Measurements from ENCODE around the gene ARHGAP30.
"Not testable (repeated sequence)": the region's sequence is repeated elsewhere in the genome, so short reads cannot be mapped to it uniquely, and the experiment has no call there.

The ARHGAP30 gene

DNA sequence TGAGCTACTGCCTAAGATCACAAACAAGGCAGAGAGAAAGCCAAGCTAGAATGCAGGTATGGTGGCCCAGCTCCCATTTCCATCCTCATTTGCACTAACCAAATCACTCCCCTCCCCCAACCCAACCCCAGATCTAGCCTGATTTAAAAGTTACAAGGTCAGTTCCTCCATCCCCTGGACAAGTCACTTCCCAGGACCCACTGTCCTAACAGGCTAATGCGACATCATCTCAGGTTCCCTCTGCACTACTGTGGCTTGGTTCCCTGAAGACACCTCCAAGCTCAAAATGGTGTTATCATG, 51.1 kb downstream of the ARHGAP30 start:
- no peak for FAIRE-seq
- no peak for DNase-seq (ENCODE audit: insufficient read length, low spot score)
- TF ChIP-seq SPI1 (IDR thresholded peaks at IDR 0.05; ENCODE audit: low read depth, low read length) (no peak), POU2F2 (IDR thresholded peaks at IDR 0.05; ENCODE audit: low read depth, low read length) (no peak)

DNA sequence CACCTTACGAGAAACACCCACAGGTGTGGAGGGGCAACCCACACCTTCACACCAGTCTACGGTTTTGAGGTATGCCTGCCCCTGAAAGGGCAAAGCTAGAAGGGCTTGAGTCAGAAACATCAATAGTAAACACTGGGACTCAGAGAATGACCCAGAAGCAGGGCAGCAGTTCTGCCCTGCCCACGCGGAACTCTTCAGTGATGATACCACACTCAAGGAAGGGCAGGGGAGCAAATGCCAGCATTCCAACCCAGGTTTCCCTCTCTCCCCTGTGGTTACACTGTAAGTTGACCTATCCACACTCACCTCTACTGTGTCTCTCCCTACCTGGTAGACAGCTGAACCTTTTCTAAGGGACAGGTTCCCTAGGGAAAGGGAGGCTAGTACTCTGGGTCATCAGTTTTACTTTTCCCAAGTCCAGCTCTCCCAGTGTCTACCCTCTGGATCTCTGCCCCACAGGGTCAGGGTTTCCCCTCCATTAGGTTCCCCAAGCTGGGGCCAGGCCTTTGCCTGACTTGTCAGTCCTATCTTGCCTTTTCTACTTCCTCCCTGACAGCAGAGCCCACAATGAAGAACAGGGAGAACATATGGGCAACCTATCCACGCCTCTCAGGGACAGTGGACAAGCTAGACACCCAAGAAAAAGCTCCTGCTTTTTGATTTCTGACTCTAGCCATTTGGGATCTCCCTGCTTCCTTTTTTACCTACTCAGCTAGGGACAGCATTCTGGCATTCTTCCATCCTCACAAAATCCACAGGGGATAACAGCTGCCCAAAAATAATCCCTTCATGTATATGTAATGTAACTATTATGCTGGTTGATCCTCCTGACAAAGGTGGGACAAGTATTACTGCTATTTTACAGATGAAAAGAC, 51.7 kb downstream of the ARHGAP30 start:
- DNase-seq (ENCODE audit: insufficient read length, low spot score), result no peak
- no peak for FAIRE-seq
- no peak for TF ChIP-seq POLR2A (IDR thresholded peaks at IDR 0.05; ENCODE audit: low read depth, low read length)
- no peak for TF ChIP-seq TAF1 (IDR thresholded peaks at IDR 0.05; ENCODE audit: low read depth, low read length)
- peak; percentile 12; the same call in 1 of the 2 replicates for TF ChIP-seq SPI1 (IDR thresholded peaks at IDR 0.05; ENCODE audit: low read depth, low read length)

DNA sequence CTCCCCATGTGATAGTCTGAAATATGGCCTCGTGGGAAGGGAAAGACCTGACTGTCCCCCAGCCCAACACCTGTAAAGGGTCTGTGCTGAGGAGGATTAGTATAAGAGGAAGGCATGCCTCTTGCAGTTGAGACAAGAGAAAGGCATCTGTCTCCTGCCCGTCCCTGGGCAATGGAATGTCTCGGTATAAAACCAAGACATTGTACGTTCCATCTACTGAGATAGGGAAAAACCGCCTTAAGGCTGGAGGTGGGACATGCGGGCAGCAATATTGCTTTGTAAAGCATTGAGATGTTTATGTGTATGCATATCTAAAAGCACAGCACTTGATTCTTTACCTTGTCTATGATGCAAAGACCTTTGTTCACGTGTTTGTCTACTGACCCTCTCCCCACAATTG, 52.5 kb downstream of the ARHGAP30 start:
- not testable (repeated sequence) for FAIRE-seq; DNase-seq (ENCODE audit: insufficient read length, low spot score)

DNA sequence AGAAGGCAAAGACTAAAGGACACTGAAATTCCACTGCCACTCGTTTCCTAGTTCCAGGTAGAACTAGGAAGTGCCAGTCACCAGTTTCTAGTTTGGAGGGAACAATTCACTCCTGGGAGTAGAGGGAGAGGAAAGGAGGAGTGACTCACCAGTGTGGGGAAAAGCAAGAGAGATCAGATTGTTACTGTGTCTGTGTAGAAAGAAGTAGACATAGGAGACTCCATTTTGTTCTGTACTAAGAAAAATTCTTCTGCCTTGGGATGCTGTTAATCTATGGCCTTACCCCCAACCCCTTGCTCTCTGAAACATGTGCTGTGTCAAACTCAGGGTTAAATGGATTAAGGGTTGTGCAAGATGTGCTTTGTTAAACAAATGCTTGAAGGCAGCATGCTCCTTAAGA, 53.0 kb downstream of the ARHGAP30 start:
- not testable (repeated sequence) for DNase-seq (ENCODE audit: insufficient read length, low spot score); FAIRE-seq

GRCh38 chr1:161013488-161014230, 56.0 kb downstream of the ARHGAP30 start:
- DNase-seq (ENCODE audit: insufficient read length, low spot score) (peak; percentile 66), FAIRE-seq (peak; percentile 86)
- TF ChIP-seq POU2F2 (IDR thresholded peaks at IDR 0.05; ENCODE audit: low read depth, low read length) (peak; percentile 79), POLR2A (IDR thresholded peaks at IDR 0.05; ENCODE audit: low read depth, low read length) (peak; percentile 73), TAF1 (IDR thresholded peaks at IDR 0.05; ENCODE audit: low read depth, low read length) (0 out of 2 replicates have a peak, but pooled peaks have one; percentile 16), PAX5 (IDR thresholded peaks at IDR 0.05; ENCODE audit: insufficient read depth, low read length, severe bottlenecking) (no peak), POLR2AphosphoS5 (IDR thresholded peaks at IDR 0.05; ENCODE audit: low read depth, low read length) (peak; percentile 78), SPI1 (IDR thresholded peaks at IDR 0.05; ENCODE audit: low read depth, low read length) (peak; percentile 72)

GRCh38 chr1:161013131-161013487, 56.6 kb downstream of the ARHGAP30 start:
- no peak for FAIRE-seq
- DNase-seq (ENCODE audit: insufficient read length, low spot score), result no peak

DNA sequence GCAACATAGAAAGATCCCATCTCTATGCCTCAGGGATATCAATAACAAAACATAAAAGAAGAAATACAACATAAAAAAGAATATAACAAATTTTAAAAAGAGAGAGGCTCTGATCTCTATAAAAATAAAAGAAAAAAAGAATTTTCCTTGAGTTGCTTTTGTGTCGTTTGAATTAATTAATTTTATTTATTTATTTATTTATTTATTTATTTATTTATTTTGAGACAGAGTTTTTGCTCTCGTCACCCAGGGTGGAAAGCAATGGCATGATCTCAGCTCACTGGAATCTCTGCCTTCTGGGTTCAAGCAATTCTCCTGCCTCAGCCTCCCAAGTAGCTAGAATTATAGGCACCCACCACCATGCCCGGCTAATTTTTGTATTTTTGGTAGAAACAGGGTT, 57.3 kb downstream of the ARHGAP30 start:
- DNase-seq (ENCODE audit: insufficient read length, low spot score) (no peak), FAIRE-seq (no peak)
- TF ChIP-seq POLR2AphosphoS5 (IDR thresholded peaks at IDR 0.05; ENCODE audit: low read depth, low read length), result no peak

More at GRCh38 chr1:161013131-161013487, 56.6 kb downstream of the ARHGAP30 start:
- no peak for TF ChIP-seq POLR2A (IDR thresholded peaks at IDR 0.05; ENCODE audit: low read depth, low read length)
- TF ChIP-seq POLR2AphosphoS5 (IDR thresholded peaks at IDR 0.05; ENCODE audit: low read depth, low read length), result no peak
- TF ChIP-seq PAX5 (IDR thresholded peaks at IDR 0.05; ENCODE audit: insufficient read depth, low read length, severe bottlenecking), result no peak

DNA sequence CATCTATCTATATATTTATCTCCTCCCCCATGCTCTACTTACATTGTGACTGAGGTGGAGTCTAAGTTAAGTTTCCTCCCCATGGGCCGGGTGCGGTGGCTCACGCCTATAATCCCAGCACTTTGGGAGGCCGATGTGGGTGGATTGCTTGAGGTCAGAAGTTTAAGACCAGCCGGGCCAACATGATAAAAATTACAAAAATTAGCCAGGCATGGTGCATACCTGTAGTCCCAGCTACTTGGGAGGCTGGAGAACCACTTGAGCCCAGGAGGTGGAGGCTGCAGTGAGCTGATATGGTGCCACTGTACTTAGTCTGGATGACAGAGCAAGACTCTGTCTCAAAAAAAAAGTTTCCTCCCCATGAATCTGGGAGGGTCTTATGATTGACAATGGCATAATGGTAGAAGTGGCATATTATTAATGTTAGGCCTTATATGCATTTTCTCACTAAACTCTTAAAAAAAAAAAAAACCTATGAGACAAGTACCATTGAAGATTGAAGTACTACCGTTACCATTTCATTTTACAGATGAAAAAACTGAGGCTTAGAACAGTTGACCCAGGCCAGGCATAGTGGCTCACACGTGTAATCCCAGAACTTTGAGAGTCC, 60.0 kb downstream of the ARHGAP30 start:
- TF ChIP-seq POU2F2 (IDR thresholded peaks at IDR 0.05; ENCODE audit: low read depth, low read length) (no peak), PAX5 (IDR thresholded peaks at IDR 0.05; ENCODE audit: insufficient read depth, low read length, severe bottlenecking) (no peak)
- FAIRE-seq (no peak), DNase-seq (ENCODE audit: insufficient read length, low spot score) (no peak)

DNA sequence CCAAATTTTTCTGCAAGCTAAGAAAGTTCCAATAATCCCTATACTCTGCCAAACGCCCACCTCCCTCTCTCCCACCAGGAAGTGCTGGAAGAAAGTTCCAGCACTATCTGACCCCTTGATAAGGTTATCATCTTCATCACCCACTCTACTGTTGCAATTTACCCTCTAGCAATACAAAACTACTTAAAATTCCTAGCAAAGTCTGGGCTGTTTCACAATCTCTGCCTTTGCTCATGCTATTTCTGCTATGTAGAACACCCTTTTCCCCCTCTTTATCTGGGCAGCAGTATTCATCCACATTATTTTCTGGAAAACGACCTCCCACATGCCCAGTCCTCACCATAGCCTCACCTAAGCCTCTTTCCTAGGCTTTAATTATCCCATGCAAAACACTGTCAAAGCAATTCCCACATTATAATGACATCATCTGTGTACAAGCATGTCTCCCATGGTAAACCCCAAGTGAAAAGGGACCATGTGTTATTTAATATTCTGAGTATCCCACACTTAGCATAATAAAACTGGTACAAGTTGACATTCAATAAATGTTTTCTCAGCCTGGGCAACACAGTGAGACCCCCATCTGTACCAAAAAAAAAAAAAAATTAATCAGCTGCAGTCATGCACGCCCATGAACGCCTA, 60.7 kb downstream of the ARHGAP30 start:
- FAIRE-seq (no peak), DNase-seq (ENCODE audit: insufficient read length, low spot score) (no peak)
- TF ChIP-seq POLR2A (IDR thresholded peaks at IDR 0.05; ENCODE audit: low read depth, low read length), result no peak
- no peak for TF ChIP-seq TAF1 (IDR thresholded peaks at IDR 0.05; ENCODE audit: low read depth, low read length)

- TF ChIP-seq TAF1 (IDR thresholded peaks at IDR 0.05; ENCODE audit: low read depth, low read length), result no peak
- DNase-seq (ENCODE audit: insufficient read length, low spot score) (no peak), FAIRE-seq (no peak)
These were observed 62.3 kb downstream of the ARHGAP30 start for GRCh38 chr1:161007369-161007768.

DNA sequence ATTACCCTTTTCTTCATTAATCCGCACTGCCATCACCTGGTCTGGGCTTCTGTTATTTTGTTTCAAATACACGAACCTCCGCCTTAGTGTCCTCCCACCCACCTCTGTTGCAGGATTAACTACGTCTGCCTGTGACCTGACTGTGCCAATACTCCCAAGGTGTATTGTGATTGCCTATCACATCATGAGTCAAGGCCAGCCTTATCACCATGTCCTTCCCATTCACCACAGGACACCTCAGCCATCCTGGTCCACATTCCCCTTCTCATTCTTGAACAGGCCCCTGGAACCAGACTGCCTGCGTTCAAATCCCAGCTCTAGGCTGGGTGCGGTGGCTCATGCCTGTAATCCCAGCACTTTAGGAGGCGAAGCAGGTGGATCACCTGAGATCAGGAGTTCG, 63.1 kb downstream of the ARHGAP30 start:
- FAIRE-seq (no peak), DNase-seq (ENCODE audit: insufficient read length, low spot score) (no peak)
- no peak for TF ChIP-seq POU2F2 (IDR thresholded peaks at IDR 0.05; ENCODE audit: low read depth, low read length)
- TF ChIP-seq SPI1 (IDR thresholded peaks at IDR 0.05; ENCODE audit: low read depth, low read length), result no peak
- TF ChIP-seq PAX5 (IDR thresholded peaks at IDR 0.05; ENCODE audit: insufficient read depth, low read length, severe bottlenecking), result no peak
- no peak for TF ChIP-seq POLR2A (IDR thresholded peaks at IDR 0.05; ENCODE audit: low read depth, low read length)
- TF ChIP-seq TAF1 (IDR thresholded peaks at IDR 0.05; ENCODE audit: low read depth, low read length), result no peak

All from GM12891 (cell line).